Epithelial cell of proximal tubule (primary cell): ENCODE results near the gene THYN1. TPM values are rescaled to one million over a fixed set of nuclear protein-coding genes. Genes with fewer than 3 reads are reported as not detected.

ENCODE experiments used
- DNase-seq: peaks from one replicate; pipeline ENCODE4 v3.0.0-alpha.2; 2011; ENCODE audit warnings: low read depth
- H3K4me3 ChIP-seq: 2 replicates; pipeline ENCODE4 v1.5.1; 2011; ENCODE audit warnings: low read depth, mild to moderate bottlenecking, low read length
- CTCF ChIP-seq: conservative IDR thresholded peaks from 2 replicates; pipeline ENCODE4 v1.5.1; 2012; ENCODE audit warnings: low read depth, mild to moderate bottlenecking, low read length
- total RNA-seq: library from RNA; depleted of rRNA; stranded (reverse); fragments of >200 nt; gene quantifications from 2 replicates; pipeline ENCODE4 v1.2.3, GENCODE V29; 2015

Gene THYN1
- total RNA-seq, result 51.6 and 69.2 TPM in 2 replicates

- DNase-seq, result peak; percentile 57
- peak within 1 kb of the TSS; percentile 95 for H3K4me3 ChIP-seq
- TF ChIP-seq CTCF, result no peak
Measured at GRCh38 chr11:134253188-134253993, at the start of gene THYN1, which contains the start of gene ACAD8. Gene THYN1, minus strand, starts transcription at chr11:134253352. Its CDS starts 470 bp downstream, at chr11:134252882. Gene ACAD8, plus strand, starts transcription at chr11:134253568. Its CDS starts 33 bp downstream, at chr11:134253601.

GRCh38 chr11:134294664-134295063, 41.5 kb upstream of the THYN1 start:
- no peak for TF ChIP-seq CTCF
- DNase-seq, result no peak
- H3K4me3 ChIP-seq, result no peak overlapping the region

GRCh38 chr11:134293119-134294113, 40.3 kb upstream of the THYN1 start:
- TF ChIP-seq CTCF, result no peak
- H3K4me3 ChIP-seq, result no peak overlapping the region
- no peak for DNase-seq

DNA sequence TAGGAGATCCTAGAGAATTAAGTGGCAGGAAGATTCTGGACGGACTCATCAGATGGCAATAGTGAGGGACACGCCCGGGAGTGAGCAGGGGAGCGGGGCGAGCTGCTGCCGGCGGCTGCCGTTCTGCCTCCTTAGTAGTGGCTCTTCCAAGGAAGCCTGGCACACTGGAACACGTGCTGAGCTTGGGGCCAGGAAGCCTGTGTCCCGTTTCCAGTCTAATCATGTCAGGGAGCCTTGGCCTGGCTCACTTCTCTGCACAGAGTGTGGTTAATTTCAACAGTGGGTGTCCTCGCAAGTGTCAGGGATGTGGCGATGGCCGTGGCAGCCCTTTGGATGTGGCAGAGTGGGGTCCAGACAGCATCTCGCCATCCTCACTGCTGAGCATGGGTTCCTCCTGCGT, 39.5 kb upstream of the THYN1 start:
- TF ChIP-seq CTCF, result no peak
- H3K4me3 ChIP-seq, result no peak overlapping the region
- DNase-seq, result no peak

DNA sequence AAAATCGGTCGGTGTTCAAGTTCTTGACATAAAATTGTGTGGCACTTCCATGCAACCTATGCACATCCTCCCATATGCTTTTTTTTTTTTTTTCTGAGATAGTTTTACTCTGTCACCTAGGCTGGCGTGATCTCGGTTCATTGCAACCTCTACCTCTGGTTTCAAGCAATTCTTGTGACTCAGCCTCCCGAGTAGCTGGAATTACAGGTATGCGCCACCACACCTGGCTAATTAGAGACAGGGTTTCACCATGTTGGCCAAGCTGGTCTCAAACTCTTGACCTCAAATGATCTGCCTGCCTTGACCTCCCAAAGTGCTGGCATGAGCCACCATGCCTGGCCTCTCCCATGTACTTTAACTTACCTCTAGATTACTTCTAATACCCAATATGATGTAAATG, 38.0 kb upstream of the THYN1 start:
- DNase-seq, result no peak
- TF ChIP-seq CTCF, result no peak
- no peak overlapping the region for H3K4me3 ChIP-seq

- no peak overlapping the region for H3K4me3 ChIP-seq
- DNase-seq, result no peak
- TF ChIP-seq CTCF, result no peak
Measured at GRCh38 chr11:134290646-134291045, 37.5 kb upstream of the THYN1 start.
